T47D (cell line): ENCODE results near the gene SLC16A5.

Source experiments
- DNase-seq, 2 experiments: peaks; one replicate each; pipeline versions ENCODE4 v3.0.0 to v3.0.0-alpha.2; 2011 to 2012; ENCODE audit warnings: low read depth in 1 of 2, low spot score in 1 of 2
- JUND ChIP-seq: IDR thresholded peaks from 2 replicates; pipeline ENCODE4 v1.6.1; 2012; ENCODE audit warnings: low read depth
- in situ Hi-C: cut with HindIII; loops from 2 replicates; pipeline ENCODE4 v1.10.0; 2016; ENCODE audit warnings: low sequenced_read_pairs, low pct_unique_long_range_greater_than_20kb

The SLC16A5 gene

GRCh38 chr17:75144816-75145512, 57.2 kb downstream of the SLC16A5 start:
- in situ Hi-C loops = no loop called here
- no peak for DNase-seq
- TF ChIP-seq JUND = no peak

GRCh38 chr17:75146592-75146991, 58.8 kb downstream of the SLC16A5 start:
- no peak for TF ChIP-seq JUND
- DNase-seq = no peak
- in situ Hi-C loops = no loop called here

GRCh38 chr17:75147878-75148546, 60.3 kb downstream of the SLC16A5 start:
- TF ChIP-seq JUND = no peak
- in situ Hi-C loops = no loop called here
- no peak for DNase-seq

- TF ChIP-seq JUND = no peak
- DNase-seq = peak; percentile 33 to 45
- in situ Hi-C loops = no loop called here
Measured at GRCh38 chr17:75151930-75152329, 64.2 kb downstream of the SLC16A5 start.

GRCh38 chr17:75152523-75152921, 64.8 kb downstream of the SLC16A5 start:
- in situ Hi-C loops = no loop called here
- DNase-seq = no peak
- no peak for TF ChIP-seq JUND

GRCh38 chr17:75152922-75153779, 65.4 kb downstream of the SLC16A5 start:
- in situ Hi-C loops = no loop called here
- TF ChIP-seq JUND = no peak
- DNase-seq = peak; percentile 73 to 82

- peak; percentile 36 to 54 for DNase-seq
- TF ChIP-seq JUND = no peak
- in situ Hi-C loops = no loop called here
Measured at GRCh38 chr17:75153780-75154194, 66.0 kb downstream of the SLC16A5 start.

GRCh38 chr17:75154195-75155106, 66.7 kb downstream of the SLC16A5 start, which contains the start of gene JPT1:
Gene JPT1 (minus strand): TSS chr17:75154512. CDS start chr17:75154397, 115 bp downstream.
- TF ChIP-seq JUND = no peak
- peak; percentile 99 to 100 for DNase-seq
- in situ Hi-C loops = no loop called here

GRCh38 chr17:75155191-75155601, 67.4 kb downstream of the SLC16A5 start:
- peak in 1 of 2 experiments; percentile 77 for DNase-seq
- in situ Hi-C loops = no loop called here
- TF ChIP-seq JUND = no peak
